PFSK-1 (cell line): ENCODE measurements around the gene RPL37.

ENCODE experiments used
- POLR2AphosphoS5 ChIP-seq: IDR thresholded peaks from 2 replicates; pipeline ENCODE4 v1.6.1; 2012; ENCODE audit warnings: low read depth, mild to moderate bottlenecking, control low read depth, low read length, moderate library complexity
- REST ChIP-seq, 2 experiments: IDR thresholded peaks; 2 replicates each; pipeline versions ENCODE4 v1.6.1 to v1.8.0; 2011 to 2012; ENCODE audit warnings: low read depth in 2 of 2, low read length in 2 of 2, control low read depth in 1 of 2, inconsistent platforms in 1 of 2, mild to moderate bottlenecking in 1 of 2, moderate library complexity in 1 of 2; ENCODE audit not compliant: insufficient read depth in 1 of 2

- TF ChIP-seq POLR2AphosphoS5 (no peak), REST (IDR thresholded peaks at IDR 0.05; ENCODE audit: insufficient read depth in 1 of 2, low read depth in 2 of 2, low read length in 2 of 2) (no peak)
Measured at GRCh38 chr5:40780199-40780598, 54.8 kb downstream of the RPL37 start.
